AG04449 (cell line): ENCODE results near the gene ITM2B.
A peak's percentile ranks its signal among the peaks of the same experiment; 100 is the strongest.

Experiments used
- CTCF ChIA-PET: fragments of 350-600 bp; formaldehyde crosslinking; extraction: SDS; loops from one replicate; lab custom pipeline; 2021; ENCODE audit warnings: antibody characterized with exemption; lab: Yijun Ruan, JAX
- POLR2A ChIA-PET: fragments of 400-600, 350-600 bp; formaldehyde crosslinking; extraction: SDS; loops from one replicate; lab custom pipeline; 2020; ENCODE audit warnings: antibody characterized with exemption, inconsistent platforms; lab: Yijun Ruan, JAX
- DNase-seq: peaks from one replicate; pipeline ENCODE4 v3.0.0-alpha.2; 2010; ENCODE audit warnings: low read depth, low spot score
- H3K4me3 ChIP-seq: 2 replicates; pipeline ENCODE4 v1.5.1; 2011; ENCODE audit warnings: low read depth, mild to moderate bottlenecking, control low read depth, low read length
- CTCF ChIP-seq: IDR thresholded peaks from one replicate; pipeline ENCODE4 v1.5.1; 2011; ENCODE audit warnings: mild to moderate bottlenecking, moderate library complexity, low read length, control low read depth, inconsistent platforms; ENCODE audit not compliant: insufficient read depth; ENCODE audit errors: missing control alignments

Gene ITM2B

GRCh38 chr13:48242677-48243076, 9.7 kb downstream of the ITM2B start:
- ChIA-PET CTCF (no interaction called here), POLR2A (no interaction called here)
- H3K4me3 ChIP-seq: no peak overlapping the region
- TF ChIP-seq CTCF: no peak
- no peak for DNase-seq

- DNase-seq: no peak
- POLR2A ChIA-PET: no interaction called here
- TF ChIP-seq CTCF: no peak
- H3K4me3 ChIP-seq: no peak overlapping the region
- CTCF ChIA-PET: no interaction called here
Measured at GRCh38 chr13:48244159-48244558, 11.2 kb downstream of the ITM2B start.

GRCh38 chr13:48246102-48246501, 13.1 kb downstream of the ITM2B start:
- POLR2A ChIA-PET: interaction anchor here (1.2 kb wide), 1 partner anchor 13 kb away, joined by 3 read pairs; the partner anchor contains the start of gene ITM2B
- no peak for TF ChIP-seq CTCF
- no peak for DNase-seq
- H3K4me3 ChIP-seq: no peak overlapping the region
- CTCF ChIA-PET: no interaction called here

GRCh38 chr13:48249018-48249417, 16.0 kb downstream of the ITM2B start:
- no peak for TF ChIP-seq CTCF
- POLR2A ChIA-PET: no interaction called here
- DNase-seq: no peak
- CTCF ChIA-PET: interaction anchor here (1.3 kb wide), 1 partner anchor 12 kb away, joined by 3 read pairs; no protein-coding TSS in a partner anchor
- H3K4me3 ChIP-seq: no peak overlapping the region

GRCh38 chr13:48251611-48252081, 18.6 kb downstream of the ITM2B start:
- CTCF ChIA-PET: interaction anchor here (1.1 kb wide), 1 partner anchor 39 kb away, joined by 3 read pairs; no protein-coding TSS in a partner anchor
- TF ChIP-seq CTCF: no peak
- POLR2A ChIA-PET: no interaction called here
- H3K4me3 ChIP-seq: no peak overlapping the region
- peak; percentile 14 for DNase-seq

- TF ChIP-seq CTCF: no peak
- CTCF ChIA-PET: no interaction called here
- POLR2A ChIA-PET: no interaction called here
- no peak for DNase-seq
- H3K4me3 ChIP-seq: no peak overlapping the region
Measured at GRCh38 chr13:48252176-48252575, 19.2 kb downstream of the ITM2B start.
